Lung microvascular endothelial cell (primary cell): ENCODE measurements around the gene ABCC5. TPM values are rescaled to one million over a fixed set of nuclear protein-coding genes. Genes with fewer than 3 reads are reported as not detected.
A peak's percentile ranks its signal among the peaks of the same experiment; 100 is the strongest.
"Not testable (repeated sequence)": the region's sequence is repeated elsewhere in the genome, so short reads cannot be mapped to it uniquely, and the experiment has no call there.

Experiments
- DNase-seq, 2 donors: peaks; one replicate each; pipeline versions ENCODE4 v3.0.0 to v3.0.0-alpha.2; 2010; ENCODE audit warnings: low read depth in 2 of 2
- total RNA-seq: library from RNA; depleted of rRNA; stranded (reverse); fragments of >200 nt; gene quantifications from 2 replicates; pipeline ENCODE4 v1.2.1, GENCODE V29; 2014

The ABCC5 gene
- total RNA-seq, 1 donor from 2014 or later, result 10.9 TPM

DNA sequence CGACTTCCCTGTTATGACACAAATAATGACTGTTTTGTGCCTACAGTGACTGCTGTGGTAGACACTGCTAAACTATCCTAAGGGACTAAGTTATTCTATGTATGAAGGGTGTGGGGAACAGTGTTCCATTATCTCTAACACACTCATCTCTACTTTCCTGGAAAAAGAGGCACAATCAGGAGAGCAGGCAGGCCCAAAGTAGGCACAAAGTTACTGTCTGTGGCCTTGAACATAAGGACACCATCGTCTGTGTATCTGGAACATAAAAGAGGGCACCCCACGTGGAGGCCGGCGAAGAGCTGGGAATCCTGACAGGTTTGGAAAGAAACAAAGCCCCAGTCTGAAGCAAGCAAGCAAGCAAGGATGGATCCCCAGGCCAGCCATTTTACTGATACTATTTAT lies 1.5 kb downstream of the ABCC5 start:
- no peak for DNase-seq

DNA sequence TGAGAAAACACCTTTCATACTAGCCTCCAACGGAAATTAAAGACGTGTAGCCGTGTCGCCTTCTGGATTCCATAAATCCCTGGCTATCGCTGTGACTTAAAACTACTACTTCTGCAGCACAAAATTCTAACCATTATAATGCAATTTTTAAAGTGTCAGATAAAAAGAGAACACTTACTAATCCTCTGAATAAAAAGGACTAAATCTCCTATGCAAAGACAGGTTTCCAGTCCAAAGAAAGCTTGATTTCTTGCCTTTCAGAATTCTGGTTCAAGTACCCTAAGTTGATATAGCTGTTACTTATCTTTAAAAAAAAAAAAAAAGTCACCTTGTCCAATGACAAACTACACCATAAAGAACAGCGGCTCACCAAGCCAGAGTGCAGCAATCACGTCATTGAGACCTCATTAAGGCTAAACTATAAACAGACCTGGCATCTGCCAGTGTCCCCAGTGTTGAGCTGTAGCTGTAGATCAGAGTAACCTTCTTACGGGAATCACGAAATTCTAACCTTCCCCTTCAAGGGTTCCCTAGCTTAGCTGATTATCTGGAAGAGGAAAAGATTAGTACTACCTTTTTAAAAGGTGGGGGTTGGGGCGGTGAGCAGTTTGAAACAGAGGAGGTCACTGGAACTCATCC lies 2.2 kb downstream of the ABCC5 start:
- DNase-seq, result no peak

DNA sequence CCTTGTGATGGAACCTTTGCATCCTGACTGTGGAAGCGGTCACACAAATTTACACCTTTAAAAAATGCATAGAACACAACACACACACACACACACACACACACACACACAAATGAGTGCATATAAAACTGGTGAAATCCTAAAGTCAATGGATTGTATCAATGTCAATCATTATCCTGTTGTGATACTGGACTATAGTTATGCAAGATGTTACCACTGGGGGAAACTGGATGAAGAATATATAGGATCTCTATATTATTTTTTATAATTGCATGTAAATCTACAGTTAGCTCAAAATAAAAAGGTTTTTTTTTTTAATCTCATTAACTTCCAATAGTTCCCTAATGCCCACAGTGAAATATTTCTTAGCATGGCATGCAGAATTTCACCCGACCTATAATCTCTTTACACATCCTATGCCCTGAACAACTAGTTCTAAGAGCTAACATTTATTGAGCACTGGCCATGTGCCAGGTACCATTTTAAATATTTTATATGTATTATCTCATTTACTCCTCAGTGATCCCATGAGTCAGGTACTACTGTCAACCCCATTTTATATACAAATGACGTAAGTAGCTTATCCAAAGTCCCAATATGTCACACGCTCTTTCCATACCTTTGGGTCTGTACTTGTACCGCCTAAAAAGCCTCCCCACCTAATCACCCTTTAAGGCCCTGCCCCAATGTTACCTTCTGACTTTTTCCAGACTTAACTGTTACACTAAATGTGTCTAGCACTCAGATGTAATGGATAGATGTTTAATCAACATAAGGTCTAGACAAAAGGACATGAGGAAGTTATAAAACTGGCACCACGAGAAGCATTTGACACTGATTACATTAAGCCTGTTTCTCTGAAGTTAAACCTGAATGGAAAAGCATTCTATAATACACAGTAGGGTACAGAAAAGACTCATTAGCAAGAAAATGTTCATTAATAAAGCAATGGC lies 5.5 kb downstream of the ABCC5 start:
- DNase-seq, result no peak

DNA sequence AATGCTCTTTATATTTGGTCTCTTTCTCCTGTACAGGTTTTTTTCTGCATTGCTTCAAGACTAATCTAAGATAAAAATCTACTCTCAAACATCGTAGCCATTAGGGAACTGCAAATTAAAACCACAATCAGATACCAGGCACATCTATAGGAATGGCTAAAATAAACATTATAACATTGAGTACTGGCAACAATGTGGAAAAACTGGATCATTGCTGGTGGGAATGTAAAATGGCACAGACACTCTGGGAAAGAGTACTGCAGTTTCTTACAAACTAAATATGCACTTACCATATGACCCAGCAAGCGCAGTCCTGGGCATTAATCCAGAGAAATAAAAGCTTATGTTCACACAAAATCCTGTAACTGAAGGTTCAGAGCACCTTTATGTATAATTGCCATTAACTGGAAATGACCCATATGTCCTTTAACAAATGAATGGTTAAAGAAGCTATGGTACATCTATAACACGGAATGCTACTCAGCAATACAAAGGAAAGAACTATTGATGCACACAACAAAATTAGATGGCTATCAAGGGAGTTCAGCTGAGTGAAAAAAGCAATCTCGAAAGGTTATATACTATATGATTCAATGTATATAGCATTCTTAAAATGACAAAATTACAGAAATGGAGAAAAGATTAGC lies 6.3 kb downstream of the ABCC5 start:
- no peak for DNase-seq

DNA sequence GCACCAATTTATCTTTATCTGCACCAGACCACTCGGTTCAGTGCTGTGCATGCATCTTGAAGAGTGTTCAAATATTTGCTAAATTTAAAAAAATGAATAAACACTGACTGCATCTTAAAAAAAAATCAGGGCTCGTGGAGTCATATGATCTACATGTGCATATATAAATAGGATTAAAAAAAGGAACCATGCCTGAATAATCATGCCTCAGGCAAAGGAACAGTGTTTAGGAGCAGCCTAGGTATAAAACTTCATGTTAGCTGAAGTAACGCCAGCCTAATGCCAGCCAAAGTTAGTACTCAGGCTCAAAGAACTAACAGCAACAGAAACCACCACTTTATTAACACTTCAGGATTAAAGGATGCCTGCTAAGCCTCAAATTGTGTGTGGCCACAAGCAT lies 9.5 kb downstream of the ABCC5 start:
- no peak for DNase-seq

DNA sequence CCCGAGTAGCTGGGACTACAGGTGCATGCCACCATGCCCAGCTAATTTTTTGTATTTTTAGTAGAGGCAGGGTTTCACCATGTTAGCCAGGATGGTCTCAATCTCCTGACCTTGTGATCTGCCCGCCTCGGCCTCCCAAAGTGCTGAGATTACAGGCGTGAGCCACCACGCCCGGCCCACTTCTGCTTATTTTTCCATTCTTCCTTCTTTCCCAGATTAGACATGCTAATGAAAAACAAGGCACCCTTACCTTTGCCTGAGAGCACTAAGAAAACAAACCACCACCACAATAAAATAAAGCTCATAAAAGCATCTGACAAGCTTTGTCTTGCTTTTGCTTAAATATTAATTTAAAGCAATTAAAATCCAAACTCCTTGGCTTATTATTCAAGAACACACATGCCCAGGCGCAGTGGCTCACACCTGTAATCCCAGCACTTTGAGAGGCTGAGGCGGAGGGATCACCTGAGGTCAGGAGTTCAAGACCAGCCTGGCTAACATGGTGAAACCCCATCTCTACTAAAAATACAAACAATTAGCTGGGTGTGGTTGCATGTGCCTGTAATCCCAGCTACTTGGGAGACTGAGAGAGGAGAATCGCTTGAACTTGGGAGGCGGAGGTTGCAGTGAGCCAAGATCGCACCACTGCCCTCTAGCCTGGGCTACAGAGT lies 10.4 kb downstream of the ABCC5 start:
- not testable (repeated sequence) for DNase-seq

DNA sequence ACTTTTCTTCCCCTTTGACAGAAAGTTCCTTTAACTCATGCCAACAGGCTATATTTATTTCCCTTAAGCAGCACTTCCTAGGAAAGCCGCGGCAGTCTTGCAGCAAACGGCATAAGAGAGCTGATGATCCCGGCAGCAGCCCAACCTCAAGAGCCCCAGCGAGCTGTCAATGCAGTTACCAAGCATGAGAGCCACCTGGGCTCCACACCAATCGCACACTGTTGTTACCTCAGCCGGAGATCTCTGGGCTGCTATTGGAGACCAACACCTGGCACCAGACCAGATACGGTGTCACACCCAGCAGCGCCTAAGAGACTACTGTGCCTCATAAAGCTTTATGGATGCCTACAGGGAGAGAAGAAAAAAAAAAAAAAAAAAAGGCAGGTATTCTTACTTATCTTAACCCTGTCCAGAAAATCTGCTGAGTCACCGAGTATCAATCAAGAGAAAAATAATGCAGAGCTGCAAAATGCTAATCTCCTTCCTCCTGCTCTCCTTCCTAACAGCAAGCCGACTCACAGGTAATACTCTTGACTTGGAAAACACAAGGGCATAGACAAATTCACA lies 11.7 kb downstream of the ABCC5 start:
- DNase-seq, result peak; percentile 69 to 73

DNA sequence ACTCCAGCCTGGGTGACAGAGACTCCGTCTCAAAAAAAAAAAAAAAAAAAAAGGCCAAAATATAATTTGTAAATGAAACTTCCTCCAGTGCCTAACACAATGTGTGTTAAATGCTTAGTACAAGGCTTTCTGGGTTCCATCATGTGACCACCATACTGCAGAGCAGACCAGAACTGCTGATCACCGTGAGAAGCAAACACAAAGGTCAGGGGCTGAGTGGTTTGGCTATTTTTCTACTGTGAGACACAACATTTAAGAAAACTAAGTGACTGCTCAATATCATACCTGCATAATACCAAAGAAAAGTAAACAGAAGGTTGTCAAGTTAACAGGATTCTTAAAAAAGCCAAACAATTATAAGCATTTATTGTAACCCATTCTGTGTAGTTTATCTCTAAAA lies 13.2 kb downstream of the ABCC5 start:
- DNase-seq, result no peak

DNA sequence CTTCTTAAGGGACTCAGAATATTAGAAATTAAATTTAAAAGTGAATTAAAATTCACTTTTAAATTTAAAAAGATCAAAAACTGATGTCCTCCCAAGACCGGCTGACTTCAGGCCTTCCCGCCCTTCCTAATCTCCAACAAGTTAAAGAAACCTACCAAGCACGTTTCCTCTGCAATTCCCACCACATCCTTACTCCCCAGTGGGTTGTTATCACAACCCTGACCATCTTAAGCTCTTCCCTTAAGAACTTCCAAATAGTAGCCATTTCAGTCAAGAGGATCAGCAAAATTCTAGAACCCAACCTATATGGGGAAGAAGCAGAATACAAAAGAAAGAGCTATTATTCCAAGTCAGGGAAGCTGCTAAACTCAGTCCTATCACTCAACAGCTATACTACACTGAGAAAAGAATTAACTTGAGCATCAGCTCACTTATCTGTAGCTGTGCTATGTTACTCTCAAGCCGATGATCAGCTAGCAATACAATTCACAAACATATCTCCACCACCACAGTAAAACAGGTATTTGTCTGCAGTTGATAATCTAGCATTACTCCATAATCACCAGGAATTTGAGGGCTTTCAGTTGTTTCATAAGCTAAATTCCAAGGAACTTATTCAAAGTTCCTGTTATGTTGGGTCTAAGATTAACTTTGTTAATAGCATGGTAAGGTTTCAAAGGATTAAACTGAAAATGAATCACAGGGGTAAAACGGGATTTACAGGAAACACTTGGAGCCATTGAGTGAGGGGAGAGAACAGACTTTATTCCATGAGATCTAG lies 14.3 kb downstream of the ABCC5 start:
- DNase-seq, result peak in 1 of 2 donors; percentile 56

DNA sequence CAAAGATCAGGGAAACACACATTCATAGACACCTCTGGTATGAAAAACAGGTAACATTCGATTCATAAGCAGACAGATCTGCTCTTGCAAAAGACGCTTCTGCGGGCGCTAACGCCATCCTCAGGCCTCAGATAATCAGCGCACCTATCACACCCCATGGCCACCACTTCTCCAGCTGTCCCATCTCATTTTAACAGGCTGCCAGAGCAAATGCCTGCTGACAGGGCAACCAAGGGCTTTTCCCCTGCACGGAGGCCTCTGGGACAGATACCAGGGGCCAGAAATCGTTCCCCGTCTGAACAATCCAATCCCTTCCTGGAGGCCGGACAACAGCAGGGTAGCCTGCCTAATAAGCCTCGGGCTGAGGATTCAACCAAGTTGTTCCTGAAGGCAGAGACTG lies 15.2 kb downstream of the ABCC5 start:
- DNase-seq, result no peak

DNA sequence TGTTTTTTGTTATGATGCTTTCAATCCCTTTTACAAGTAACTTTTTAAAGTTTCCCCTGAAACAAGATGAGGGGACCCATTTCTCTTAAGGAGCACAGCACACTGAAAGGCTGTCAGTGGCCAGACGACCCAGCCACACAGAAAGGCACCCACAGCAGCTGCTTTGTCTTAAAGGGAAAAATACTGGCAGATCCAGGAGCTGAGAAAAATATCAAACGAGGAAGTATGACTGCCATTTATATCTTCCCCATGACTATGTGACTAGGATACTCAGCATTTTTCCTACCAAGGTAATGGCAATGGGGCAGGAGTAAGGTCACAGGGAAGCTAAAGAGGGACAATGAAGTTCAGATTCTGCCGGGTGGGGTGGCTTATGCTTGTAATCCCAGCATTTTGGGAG lies 15.9 kb downstream of the ABCC5 start:
- no peak for DNase-seq

DNA sequence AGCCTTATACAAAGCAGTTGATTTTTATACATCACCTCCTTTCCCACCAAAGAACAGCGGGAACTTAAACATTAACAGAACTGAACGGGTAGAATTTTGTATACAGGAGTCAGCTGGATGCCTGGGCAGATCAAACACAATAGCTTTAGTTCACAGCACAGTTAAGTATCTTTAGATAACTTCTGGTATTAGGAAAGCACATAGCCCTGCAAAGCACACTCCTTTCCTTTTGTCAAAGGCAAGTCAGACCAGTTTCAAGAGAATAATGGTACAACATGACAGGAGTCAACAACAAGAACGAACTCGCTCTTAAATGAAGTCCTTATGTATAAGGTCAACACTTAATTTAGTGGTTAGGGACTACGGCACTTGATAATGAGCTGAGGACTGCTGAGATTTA lies 26.3 kb downstream of the ABCC5 start:
- no peak for DNase-seq

DNA sequence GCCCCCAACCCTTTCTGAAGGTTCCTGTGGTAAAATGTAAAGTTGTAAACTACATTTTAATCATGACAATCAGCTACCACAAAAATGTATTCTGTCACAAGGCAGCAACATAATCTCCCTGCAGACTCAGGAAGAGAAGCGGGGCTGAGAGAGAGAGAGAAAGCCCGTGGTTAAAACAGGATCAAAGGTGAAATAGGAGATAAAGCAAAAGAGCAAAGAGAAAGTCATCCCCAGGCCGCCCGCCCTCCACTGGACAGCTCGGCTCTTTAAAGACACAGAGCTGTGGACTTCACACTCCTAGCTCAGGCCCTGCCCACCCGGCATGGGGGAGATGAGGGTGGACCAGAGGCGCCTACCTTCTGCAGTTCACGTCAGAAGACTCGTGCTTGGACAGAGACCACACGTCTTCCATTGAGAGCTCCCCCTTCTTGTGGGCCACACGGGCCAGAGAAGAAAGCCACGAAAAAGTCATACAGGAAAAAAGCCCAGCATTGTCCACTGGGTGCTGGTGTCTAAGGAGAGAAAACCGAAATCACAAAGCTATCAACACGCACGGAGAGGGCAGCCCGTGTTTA lies 29.4 kb downstream of the ABCC5 start:
- DNase-seq, result no peak

DNA sequence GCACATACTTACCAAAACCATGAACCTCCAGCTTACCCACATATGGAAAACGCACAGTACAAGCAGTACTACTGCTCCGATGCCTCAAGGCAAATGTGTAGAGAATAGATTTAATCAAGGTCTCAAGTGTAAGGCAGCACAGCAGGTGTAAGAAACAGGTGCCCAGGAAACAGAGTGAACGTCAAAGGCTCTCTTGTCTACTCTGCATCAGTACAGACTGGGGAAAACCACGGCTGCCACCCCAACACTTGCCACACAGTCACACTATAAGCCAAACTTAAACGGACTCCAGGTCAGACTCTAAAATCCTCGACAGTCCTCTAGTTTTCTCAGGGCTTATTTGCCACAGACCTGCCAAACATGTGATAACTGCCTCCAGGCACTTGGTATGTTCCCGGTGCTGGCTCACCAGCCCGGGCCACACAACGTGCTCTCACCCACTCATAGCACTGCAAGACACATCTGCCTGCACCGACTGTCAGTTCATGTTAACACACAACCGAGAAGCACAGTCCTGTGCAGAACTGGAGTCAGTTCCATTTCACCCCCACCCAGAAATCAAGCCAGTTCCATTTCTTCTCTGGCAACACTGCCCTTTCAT lies 30.6 kb downstream of the ABCC5 start:
- no peak for DNase-seq

DNA sequence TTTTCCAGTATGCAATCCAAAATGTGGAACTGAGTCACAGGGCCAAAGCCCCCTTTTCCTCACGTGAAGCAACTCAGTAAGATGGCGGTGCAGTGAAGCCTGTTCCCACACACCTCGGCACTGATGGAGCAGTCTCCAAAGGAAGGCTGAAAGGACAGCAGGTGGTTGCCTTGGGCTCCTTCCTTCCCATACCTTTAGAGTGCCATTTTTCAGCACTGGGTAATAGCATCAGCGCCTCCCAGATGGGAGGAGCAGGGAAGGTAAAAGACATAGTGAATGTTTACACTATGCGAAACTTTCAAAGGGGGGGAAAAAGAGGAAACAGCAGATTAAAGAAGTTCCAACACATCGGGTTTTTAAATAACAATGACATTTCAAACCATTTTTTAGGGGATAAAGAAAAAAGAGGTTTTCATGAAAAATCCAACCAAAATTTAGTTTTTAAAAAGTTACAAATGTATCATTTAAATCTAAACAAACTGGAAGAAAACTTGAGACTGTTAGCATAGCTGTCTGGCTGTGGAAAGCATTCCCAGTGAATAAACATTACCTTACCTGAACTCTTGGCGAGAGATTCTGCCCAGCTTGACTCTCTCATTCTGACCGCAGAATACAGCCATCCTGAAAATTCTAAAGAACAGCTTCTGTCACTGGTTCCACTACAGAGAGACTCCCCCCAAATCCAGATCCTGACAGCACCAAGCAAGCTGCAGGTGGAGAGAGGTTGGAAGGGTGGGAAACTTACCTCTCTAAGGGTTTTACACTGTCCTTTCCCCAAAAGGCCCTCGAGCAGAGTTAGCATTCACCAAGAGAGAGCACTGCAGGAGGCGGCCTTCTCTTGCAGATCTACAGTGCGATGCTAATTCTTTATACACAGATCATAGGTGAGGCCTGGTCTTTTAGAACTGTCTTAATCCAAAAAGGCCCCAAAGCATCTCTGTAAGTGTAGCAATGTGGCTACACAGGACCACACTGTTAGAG lies 32.6 kb downstream of the ABCC5 start:
- DNase-seq, result no peak

DNA sequence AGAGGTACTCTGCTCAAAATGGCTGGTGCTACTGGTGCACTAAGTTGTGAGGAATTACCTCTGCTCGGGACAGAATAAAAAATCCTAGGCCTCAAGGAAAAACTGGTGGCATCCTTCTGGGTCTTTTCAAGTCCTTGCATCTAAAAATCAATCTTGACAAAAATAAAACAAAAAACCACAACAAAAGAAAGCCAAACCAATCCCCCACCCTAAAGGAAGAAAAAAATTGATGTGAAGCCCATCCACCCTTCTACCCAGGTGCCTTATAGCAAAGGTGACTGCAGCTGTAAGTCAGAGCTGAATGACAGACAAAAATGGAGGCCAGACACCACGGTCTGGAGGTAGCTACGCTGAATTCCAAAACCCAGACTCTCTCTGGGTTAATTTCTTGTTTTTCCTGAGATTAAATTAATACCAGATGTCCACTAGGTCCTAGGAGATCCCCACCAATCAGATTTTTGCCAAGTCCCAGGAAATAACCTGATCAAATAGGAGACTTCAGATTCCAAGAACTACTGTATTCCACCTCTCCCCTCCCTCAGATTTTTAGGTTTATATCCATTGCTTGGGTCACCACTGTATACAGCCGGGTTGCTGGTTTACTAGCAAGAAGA lies 33.5 kb downstream of the ABCC5 start:
- no peak for DNase-seq

DNA sequence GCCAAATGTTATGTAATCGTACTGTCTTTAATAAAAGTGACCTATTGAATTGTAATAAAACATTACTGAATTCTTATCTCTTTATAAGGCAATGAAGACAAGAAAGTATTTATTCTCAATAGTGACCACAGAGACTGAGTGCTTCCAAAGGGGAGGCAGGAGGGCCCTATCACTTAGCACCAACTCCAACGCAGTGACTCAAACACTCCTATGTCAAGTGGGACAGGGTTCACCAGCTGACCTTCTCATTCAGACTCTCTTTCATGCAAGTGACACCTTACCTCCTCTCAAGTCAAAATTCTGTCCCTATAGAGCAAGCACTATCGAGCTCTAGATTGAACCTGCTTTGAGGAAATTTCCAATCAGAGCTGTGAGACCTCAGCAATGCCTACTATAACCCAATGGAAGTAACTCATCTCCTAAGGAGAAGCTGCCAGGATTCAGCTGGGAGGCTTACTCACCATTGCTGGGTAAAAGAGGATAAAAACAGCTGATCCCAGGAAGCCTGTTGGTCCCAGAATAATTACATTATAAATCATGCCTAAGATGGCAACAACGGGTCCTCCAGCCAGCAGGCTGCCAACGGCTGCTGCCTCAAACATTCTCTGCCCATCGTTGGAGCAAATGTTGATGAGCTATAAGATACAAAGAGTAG lies 35.6 kb downstream of the ABCC5 start:
- DNase-seq, result no peak

DNA sequence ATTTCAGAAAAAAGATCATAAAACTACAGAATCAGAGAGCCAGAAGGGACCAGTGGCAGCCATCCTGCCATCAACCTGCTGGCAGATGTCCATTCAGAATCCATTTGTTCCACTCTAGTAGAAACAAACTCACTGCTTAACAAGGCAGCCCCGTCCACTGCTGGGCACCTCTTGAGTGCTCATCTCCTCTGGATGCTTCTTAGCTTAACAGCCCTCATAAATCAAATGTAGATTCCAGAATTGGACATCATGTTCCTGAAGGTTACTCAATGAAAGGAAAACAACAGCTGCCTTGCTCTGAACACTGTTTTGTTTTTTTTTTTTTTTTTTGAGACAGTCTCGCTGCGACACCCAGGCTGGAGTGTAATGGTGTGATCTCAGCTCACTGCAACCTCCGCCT lies 37.3 kb downstream of the ABCC5 start:
- no peak for DNase-seq
